Thyroid gland (tissue), 4 donors: Measurements from ENCODE around the gene SIPA1. TPM values are rescaled to one million over a fixed set of nuclear protein-coding genes. Genes with fewer than 3 reads are reported as not detected.

ENCODE experiments used
- DNase-seq, 2 donors: peaks; one replicate each; pipeline ENCODE4 v3.0.0-alpha.2; 2019
- H3K27ac ChIP-seq, 3 donors: fragments of 200-600 bp; sonication (generic); 1 replicate in 2 of 3; 2 replicates in 1 of 3; pipeline ENCODE4 v1.5.1; 2016 to 2019; ENCODE audit warnings: mild to moderate bottlenecking in 1 of 3, moderate library complexity in 1 of 3
- H3K27me3 ChIP-seq: fragments of 200-600 bp; sonication (generic); one replicate; pipeline ENCODE4 v1.5.1; 2019
- H3K36me3 ChIP-seq, 2 donors: fragments of 200-600 bp; sonication (generic); one replicate each; pipeline ENCODE4 v1.5.1; 2016 to 2019
- H3K4me1 ChIP-seq, 2 donors: fragments of 200-600 bp; sonication (generic); one replicate each; pipeline ENCODE4 v1.5.1; 2017 to 2019
- H3K4me3 ChIP-seq, 3 donors: fragments of 200-600 bp; sonication (generic); replicated peaks in 1 of 3; 1 replicate in 2 of 3; 2 replicates in 1 of 3; pipeline ENCODE4 v1.5.1; 2016; ENCODE audit warnings: mild to moderate bottlenecking in 1 of 3
- H3K9me3 ChIP-seq: fragments of 200-600 bp; sonication (generic); one replicate; pipeline ENCODE4 v1.5.1; 2017
- CTCF ChIP-seq, 6 experiments: fragments of 200-600 bp in 3 of 6; fragments of 450-650 bp in 3 of 6; sonication (generic) in 3 of 6; IDR thresholded peaks; one replicate each; pipeline ENCODE4 v1.5.1; 2016 to 2019; ENCODE audit warnings: antibody characterized with exemption in 6 of 6, mild to moderate bottlenecking in 2 of 6, inconsistent platforms in 1 of 6, moderate library complexity in 1 of 6
- POLR2A ChIP-seq, 2 donors: fragments of 450-650 bp; IDR thresholded peaks; one replicate each; pipeline ENCODE4 v1.6.1; 2017; ENCODE audit warnings: antibody characterized with exemption in 2 of 2, mild to moderate bottlenecking in 2 of 2, moderate library complexity in 1 of 2
- WGBS, 2 donors: methylation state at CpG; one replicate each; pipeline ENCODE4 v1.1.5; 2017; 5-methylcytosine and 5-hydroxymethylcytosine counted together
- intact Hi-C: fragments of 100-400 bp; cut with DNase I; formaldehyde crosslinking; loops from one replicate; pipeline ENCODE4 v1.15.1; 2023
- total RNA-seq, 4 donors: library from RNA; depleted of rRNA; stranded (reverse); fragments of >200 nt; gene quantifications; one replicate each; pipeline ENCODE4 v1.2.3, GENCODE V29; 2016

Gene SIPA1
- total RNA-seq, 4 donors from 2014 or later, result 19.2 to 40.6 (median 32.7) TPM

- DNase-seq, result peak in 1 of 2 donors; percentile 19
- peak overlapping the region in 1 of 3 donors; percentile 7 for H3K4me3 ChIP-seq
- no peaks in the 10 kb centered on the region for H3K36me3 ChIP-seq
- TF ChIP-seq POLR2A (IDR thresholded peaks at IDR 0.05), result no peak
- TF ChIP-seq CTCF (IDR thresholded peaks at IDR 0.05), result no peak
- peaks cover 31 to 55% of the 10 kb centered on the region in 2 donors for H3K4me1 ChIP-seq
- intact Hi-C loops, result no loop called here
- peak overlapping the region in 2 of 3 donors; percentile 46 to 90 for H3K27ac ChIP-seq
- H3K9me3 ChIP-seq, result no peaks in the 10 kb centered on the region
- H3K27me3 ChIP-seq, result no peaks in the 10 kb centered on the region
- WGBS, 2 donors, result 69 to 70% methylated on average over 8 to 10 of the region's 10 CpGs
Measured at GRCh38 chr11:65611028-65611757, 26.7 kb upstream of the SIPA1 start.

- 65 to 80% methylated on average over 10 to 12 of the region's 12 CpGs for WGBS, 2 donors
- H3K4me1 ChIP-seq, result peaks cover 34 to 57% of the 10 kb centered on the region in 2 donors
- no peak for TF ChIP-seq CTCF (IDR thresholded peaks at IDR 0.05)
- DNase-seq, result no peak
- no peaks in the 10 kb centered on the region for H3K27me3 ChIP-seq
- intact Hi-C loops, result no loop called here
- H3K9me3 ChIP-seq, result no peaks in the 10 kb centered on the region
- H3K4me3 ChIP-seq, result peak overlapping the region in 1 of 3 donors; percentile 77
- peak overlapping the region in 2 of 3 donors; percentile 46 to 90 for H3K27ac ChIP-seq
- H3K36me3 ChIP-seq, result no peaks in the 10 kb centered on the region
Measured at GRCh38 chr11:65611758-65612603, 25.9 kb upstream of the SIPA1 start.

- intact Hi-C loops, result no loop called here
- H3K27ac ChIP-seq, result peak overlapping the region in 2 of 3 donors; percentile 90 to 91
- TF ChIP-seq POLR2A (IDR thresholded peaks at IDR 0.05), result no peak
- no peak for TF ChIP-seq CTCF (IDR thresholded peaks at IDR 0.05)
- peaks cover 34 to 56% of the 10 kb centered on the region in 2 donors for H3K4me1 ChIP-seq
- WGBS, 2 donors, result 74 to 81% methylated on average over 3 to 7 of the region's 7 CpGs
- H3K27me3 ChIP-seq, result no peaks in the 10 kb centered on the region
- peak overlapping the region in 1 of 3 donors; percentile 77 for H3K4me3 ChIP-seq
- peaks cover 2 to 6% of the 10 kb centered on the region in 2 donors for H3K36me3 ChIP-seq
- no peak for DNase-seq
- H3K9me3 ChIP-seq, result no peaks in the 10 kb centered on the region
Measured at GRCh38 chr11:65612691-65613090, 25.2 kb upstream of the SIPA1 start.

- Histone ChIP-seq H3K27ac (peak overlapping the region; percentile 90 to 94 (median 91)), H3K4me1 (peaks cover 34 to 53% of the 10 kb centered on the region in 2 donors), H3K27me3 (no peaks in the 10 kb centered on the region), H3K4me3 (peak overlapping the region; percentile 53 to 77 (median 75)), H3K36me3 (peaks cover 8 to 12% of the 10 kb centered on the region in 2 donors), H3K9me3 (no peaks in the 10 kb centered on the region)
- no peak for TF ChIP-seq POLR2A (IDR thresholded peaks at IDR 0.05)
- no peak for TF ChIP-seq CTCF (IDR thresholded peaks at IDR 0.05)
- whole genome bisulfite sequencing, 2 donors, result 14 to 27% methylated on average over 11 to 30 of the region's 43 CpGs
- DNase-seq, result peak; percentile 46 to 61
- intact Hi-C loops, result no loop called here
Measured at GRCh38 chr11:65613091-65613928, 24.6 kb upstream of the SIPA1 start.
